Neural cell (in vitro differentiated cells): ENCODE measurements around the gene GALR2. TPM values are rescaled to one million over a fixed set of nuclear protein-coding genes. Genes with fewer than 3 reads are reported as not detected.

Experiments
- H2AFZ ChIP-seq: fragments of 200-600, 300-800 bp; sonication (generic), shearing (Covaris generic); 2 replicates; pipeline ENCODE4 v1.6.0; 2014; ENCODE audit warnings: low read depth, mild to moderate bottlenecking, antibody characterized with exemption, low read length, moderate library complexity
- H3F3A ChIP-seq: fragments of 200-600 bp; shearing (Covaris generic); 2 replicates; pipeline ENCODE4 v1.6.1; 2016; ENCODE audit warnings: mild to moderate bottlenecking, moderate library complexity, mixed read lengths, antibody characterized with exemption, low read length; ENCODE audit not compliant: insufficient read depth, poor library complexity, severe bottlenecking
- H3K27ac ChIP-seq: fragments of 200-600, 300-800 bp; sonication (generic), shearing (Covaris generic); 2 replicates; pipeline ENCODE4 v1.5.1; 2014; ENCODE audit warnings: mild to moderate bottlenecking, low read length, moderate library complexity
- H3K27me3 ChIP-seq: fragments of 300-800, 200-600 bp; sonication (generic), shearing (Covaris generic); 2 replicates; pipeline ENCODE4 v1.6.0; 2014; ENCODE audit warnings: mild to moderate bottlenecking, low read depth, low read length, moderate library complexity; ENCODE audit not compliant: insufficient read depth
- H3K36me3 ChIP-seq: fragments of 300-800, 200-600 bp; sonication (generic), shearing (Covaris generic); 2 replicates; pipeline ENCODE4 v1.5.1; 2014; ENCODE audit warnings: mild to moderate bottlenecking, antibody characterized with exemption, low read length, moderate library complexity; ENCODE audit not compliant: insufficient read depth
- H3K4me2 ChIP-seq: fragments of 300-800, 200-600 bp; sonication (generic), shearing (Covaris generic); 2 replicates; pipeline ENCODE4 v1.6.0; 2014; ENCODE audit warnings: mild to moderate bottlenecking, low read length
- H3K4me3 ChIP-seq: fragments of 300-800, 200-600 bp; sonication (generic), shearing (Covaris generic); 2 replicates; pipeline ENCODE4 v1.5.1; 2014; ENCODE audit warnings: mild to moderate bottlenecking, low read length, moderate library complexity
- H3K79me2 ChIP-seq: fragments of 200-600 bp; shearing (Covaris generic); replicated peaks from 2 replicates; pipeline ENCODE4 v1.6.0; 2014; ENCODE audit warnings: mild to moderate bottlenecking, low read length, moderate library complexity; ENCODE audit not compliant: insufficient read depth
- H3K9ac ChIP-seq: fragments of 300-800, 200-600 bp; sonication (generic), shearing (Covaris generic); 2 replicates; pipeline ENCODE4 v1.6.1; 2016; ENCODE audit warnings: mild to moderate bottlenecking, low read length, mixed read lengths
- H3K9me2 ChIP-seq: fragments of 200-600 bp; shearing (Covaris generic); 2 replicates; pipeline ENCODE4 v1.6.1; 2016; ENCODE audit warnings: mild to moderate bottlenecking, low read length, mixed read lengths; ENCODE audit not compliant: insufficient read depth
- H3K9me3 ChIP-seq: fragments of 200-600, 300-800 bp; sonication (generic), shearing (Covaris generic); 2 replicates; pipeline ENCODE4 v1.6.1; 2016; ENCODE audit warnings: mild to moderate bottlenecking, mixed run types, low read length, moderate library complexity, mixed read lengths
- H4K20me1 ChIP-seq: fragments of 200-600 bp; shearing (Covaris generic); 2 replicates; pipeline ENCODE4 v1.6.1; 2016; ENCODE audit warnings: mild to moderate bottlenecking, mixed run types; ENCODE audit not compliant: insufficient read depth
- EP300 ChIP-seq: fragments of 450-650 bp; conservative IDR thresholded peaks from 2 replicates; pipeline ENCODE4 v1.6.1; 2014; ENCODE audit warnings: antibody characterized with exemption, mild to moderate bottlenecking, moderate library complexity; ENCODE audit not compliant: poor library complexity, severe bottlenecking
- EZH2 ChIP-seq: fragments of 200-600, 300-800 bp; shearing (Covaris generic), sonication (generic); IDR thresholded peaks from 2 replicates; pipeline ENCODE4 v1.6.1; 2014; ENCODE audit warnings: antibody characterized with exemption, low read length, borderline replicate concordance, mild to moderate bottlenecking; ENCODE audit not compliant: insufficient read depth, poor library complexity, severe bottlenecking
- MXI1 ChIP-seq: fragments of 450-650 bp; conservative IDR thresholded peaks from 2 replicates; pipeline ENCODE4 v1.6.1; 2014; ENCODE audit warnings: antibody characterized with exemption, mild to moderate bottlenecking; ENCODE audit not compliant: poor library complexity, severe bottlenecking
- POLR2AphosphoS5 ChIP-seq: IDR thresholded peaks from 2 replicates; pipeline ENCODE4 v1.6.1; 2012
- RAD21 ChIP-seq: fragments of 450-650 bp; conservative IDR thresholded peaks from 2 replicates; pipeline ENCODE4 v1.6.1; 2014; ENCODE audit warnings: antibody characterized with exemption, mild to moderate bottlenecking, moderate library complexity
- REST ChIP-seq: IDR thresholded peaks from 2 replicates; pipeline ENCODE4 v1.6.1; 2012; ENCODE audit warnings: borderline replicate concordance
- SMC3 ChIP-seq: fragments of 450-650 bp; conservative IDR thresholded peaks from 2 replicates; pipeline ENCODE4 v1.6.1; 2014; ENCODE audit warnings: antibody characterized with exemption, mild to moderate bottlenecking, moderate library complexity; ENCODE audit not compliant: poor library complexity
- TAF1 ChIP-seq: IDR thresholded peaks from 2 replicates; pipeline ENCODE4 v1.6.1; 2012; ENCODE audit warnings: low read depth
- polyA plus RNA-seq: library from polyadenylated mRNA; depleted of rRNA; stranded (reverse); fragments of >200 nt; gene quantifications from 2 replicates; pipeline ENCODE4 v1.2.3, GENCODE V29; 2014
- TF ChIP-seq, protein P1 (sequence below): fragments of 450-650 bp; IDR thresholded peaks from 2 replicates; pipeline ENCODE4 v1.5.1; 2014; ENCODE audit warnings: antibody characterized with exemption, mild to moderate bottlenecking, moderate library complexity; ENCODE audit not compliant: poor library complexity, severe bottlenecking

Gene GALR2
- polyA plus RNA-seq, 1 donor from 2014 or later: not detected

- no peak overlapping the region for H3K4me2 ChIP-seq
- no peaks in the 10 kb centered on the region for H3K36me3 ChIP-seq
- H3K9me3 ChIP-seq: no peaks in the 10 kb centered on the region
- no peaks in the 10 kb centered on the region for H3K9me2 ChIP-seq
- H3K27me3 ChIP-seq: peaks cover 30% of the 10 kb centered on the region
- TF ChIP-seq RAD21 (no peak), EZH2 (no peak), MXI1 (no peak), REST (no peak), SMC3 (no peak), TAF1 (no peak), EP300 (no peak), POLR2AphosphoS5 (no peak)
- TF ChIP-seq, protein P1, sequence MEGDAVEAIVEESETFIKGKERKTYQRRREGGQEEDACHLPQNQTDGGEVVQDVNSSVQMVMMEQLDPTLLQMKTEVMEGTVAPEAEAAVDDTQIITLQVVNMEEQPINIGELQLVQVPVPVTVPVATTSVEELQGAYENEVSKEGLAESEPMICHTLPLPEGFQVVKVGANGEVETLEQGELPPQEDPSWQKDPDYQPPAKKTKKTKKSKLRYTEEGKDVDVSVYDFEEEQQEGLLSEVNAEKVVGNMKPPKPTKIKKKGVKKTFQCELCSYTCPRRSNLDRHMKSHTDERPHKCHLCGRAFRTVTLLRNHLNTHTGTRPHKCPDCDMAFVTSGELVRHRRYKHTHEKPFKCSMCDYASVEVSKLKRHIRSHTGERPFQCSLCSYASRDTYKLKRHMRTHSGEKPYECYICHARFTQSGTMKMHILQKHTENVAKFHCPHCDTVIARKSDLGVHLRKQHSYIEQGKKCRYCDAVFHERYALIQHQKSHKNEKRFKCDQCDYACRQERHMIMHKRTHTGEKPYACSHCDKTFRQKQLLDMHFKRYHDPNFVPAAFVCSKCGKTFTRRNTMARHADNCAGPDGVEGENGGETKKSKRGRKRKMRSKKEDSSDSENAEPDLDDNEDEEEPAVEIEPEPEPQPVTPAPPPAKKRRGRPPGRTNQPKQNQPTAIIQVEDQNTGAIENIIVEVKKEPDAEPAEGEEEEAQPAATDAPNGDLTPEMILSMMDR: no peak
- no peak overlapping the region for H3K9ac ChIP-seq
- H4K20me1 ChIP-seq: no peaks in the 10 kb centered on the region
- no peak overlapping the region for H3K27ac ChIP-seq
- H2AFZ ChIP-seq: no peak overlapping the region
- no peaks in the 10 kb centered on the region for H3K79me2 ChIP-seq
- no peak overlapping the region for H3K4me3 ChIP-seq
- no peaks in the 10 kb centered on the region for H3F3A ChIP-seq
Observed at GRCh38 chr17:76081295-76082210, 7.0 kb downstream of the GALR2 start.

DNA sequence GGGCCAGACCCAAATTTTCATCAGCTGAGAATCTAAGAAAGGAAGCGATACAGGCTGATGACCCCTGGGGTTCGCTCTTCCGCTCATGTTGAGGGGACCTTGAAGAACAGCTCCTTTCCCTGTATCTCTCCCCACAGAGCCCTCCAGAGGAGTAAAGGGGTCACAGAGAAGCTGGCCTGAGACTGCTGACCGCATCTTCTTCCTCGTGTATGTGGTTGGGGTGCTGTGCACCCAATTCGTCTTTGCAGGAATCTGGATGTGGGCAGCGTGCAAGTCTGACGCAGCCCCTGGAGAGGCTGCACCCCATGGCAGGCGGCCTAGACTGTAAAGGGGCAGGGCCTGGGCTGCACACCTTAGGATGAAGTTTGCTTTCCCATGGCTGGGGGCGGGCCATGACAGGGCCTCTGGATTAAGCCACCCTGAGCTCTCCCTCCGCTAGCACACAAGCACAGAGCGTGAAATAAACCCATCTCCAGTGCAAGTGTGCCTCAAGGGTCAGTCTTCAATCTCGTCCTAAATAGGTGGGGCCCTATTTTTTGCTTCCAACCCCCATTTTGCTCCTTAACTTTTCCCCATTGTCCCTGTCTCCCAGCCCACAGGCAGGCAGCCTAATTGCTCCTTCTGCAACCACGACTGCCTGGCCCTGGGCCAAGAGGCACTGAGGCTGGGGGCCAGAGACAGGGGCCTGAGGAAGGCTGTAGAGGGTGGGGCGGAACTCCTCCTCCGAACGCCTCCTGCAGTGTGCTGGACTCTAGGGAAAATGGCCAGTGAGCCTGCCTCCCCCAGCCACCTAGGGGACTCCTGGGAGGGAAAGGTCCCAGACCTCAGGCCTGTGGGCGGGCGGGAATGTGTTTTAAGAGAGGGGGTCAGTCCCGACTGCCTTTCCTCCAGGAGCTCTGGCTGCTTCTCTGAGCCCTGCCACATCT lies 8.0 kb downstream of the GALR2 start:
- Histone ChIP-seq H2AFZ (no peak overlapping the region), H3K4me2 (no peak overlapping the region), H3K36me3 (no peaks in the 10 kb centered on the region), H3K27ac (no peak overlapping the region), H3K4me3 (no peak overlapping the region), H4K20me1 (no peaks in the 10 kb centered on the region), H3K79me2 (no peaks in the 10 kb centered on the region), H3K27me3 (peaks cover 19% of the 10 kb centered on the region), H3K9ac (no peak overlapping the region), H3K9me3 (no peaks in the 10 kb centered on the region), H3F3A (no peaks in the 10 kb centered on the region), H3K9me2 (no peaks in the 10 kb centered on the region)
- TF ChIP-seq POLR2AphosphoS5 (no peak), REST (no peak), MXI1 (no peak), SMC3 (no peak), EZH2 (no peak), RAD21 (no peak), EP300 (no peak), TAF1 (no peak)
- TF ChIP-seq, protein P1: no peak
